Measurements from ENCODE around the gene MRGPRF.

MRGPRF gene

DNA sequence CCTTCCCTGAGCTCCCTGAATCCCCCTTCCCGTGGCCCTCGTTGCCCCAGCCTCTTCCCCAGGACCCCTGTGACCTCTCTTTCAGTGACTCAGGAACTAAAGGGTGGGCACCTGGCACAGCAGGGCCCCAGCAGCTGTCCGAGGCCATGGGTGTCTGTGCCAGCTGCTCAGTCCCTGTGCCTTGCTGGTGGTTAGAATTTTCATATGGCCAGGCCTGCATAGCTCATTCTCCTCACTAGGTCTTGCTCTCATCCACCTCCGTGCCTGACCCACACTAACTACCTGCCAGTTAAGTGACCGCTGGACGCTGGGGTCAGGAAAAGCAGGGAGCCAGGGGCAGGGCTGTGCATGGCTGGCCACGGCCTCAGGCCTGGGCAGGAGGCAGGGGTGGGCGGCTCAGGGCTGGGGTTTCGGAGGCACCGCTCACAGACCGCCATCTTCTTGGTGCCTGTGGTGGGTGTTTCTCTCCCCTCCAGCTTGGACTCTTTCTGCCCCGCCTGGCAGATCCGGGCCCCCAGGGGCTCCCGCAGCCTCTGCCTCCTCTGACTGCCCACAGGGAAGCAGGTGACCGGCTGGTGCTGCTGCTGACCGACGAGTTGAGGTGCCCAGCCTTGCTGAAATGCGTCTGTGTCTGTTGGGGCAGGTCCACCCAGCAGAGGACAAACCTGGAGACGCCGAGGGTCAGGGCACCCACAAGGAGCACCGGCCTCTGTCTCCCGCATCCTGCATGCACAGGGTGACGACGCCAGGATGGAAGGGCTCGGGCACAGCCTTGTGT lies 52.6 kb downstream of the MRGPRF start:
- no peak overlapping the region for H3K4me3 ChIP-seq (ENCODE audit: low read depth, low read length)
- in situ Hi-C loops (cut with HindIII; ENCODE audit: low sequenced_read_pairs) = no loop called here
- TF ChIP-seq, protein P1, sequence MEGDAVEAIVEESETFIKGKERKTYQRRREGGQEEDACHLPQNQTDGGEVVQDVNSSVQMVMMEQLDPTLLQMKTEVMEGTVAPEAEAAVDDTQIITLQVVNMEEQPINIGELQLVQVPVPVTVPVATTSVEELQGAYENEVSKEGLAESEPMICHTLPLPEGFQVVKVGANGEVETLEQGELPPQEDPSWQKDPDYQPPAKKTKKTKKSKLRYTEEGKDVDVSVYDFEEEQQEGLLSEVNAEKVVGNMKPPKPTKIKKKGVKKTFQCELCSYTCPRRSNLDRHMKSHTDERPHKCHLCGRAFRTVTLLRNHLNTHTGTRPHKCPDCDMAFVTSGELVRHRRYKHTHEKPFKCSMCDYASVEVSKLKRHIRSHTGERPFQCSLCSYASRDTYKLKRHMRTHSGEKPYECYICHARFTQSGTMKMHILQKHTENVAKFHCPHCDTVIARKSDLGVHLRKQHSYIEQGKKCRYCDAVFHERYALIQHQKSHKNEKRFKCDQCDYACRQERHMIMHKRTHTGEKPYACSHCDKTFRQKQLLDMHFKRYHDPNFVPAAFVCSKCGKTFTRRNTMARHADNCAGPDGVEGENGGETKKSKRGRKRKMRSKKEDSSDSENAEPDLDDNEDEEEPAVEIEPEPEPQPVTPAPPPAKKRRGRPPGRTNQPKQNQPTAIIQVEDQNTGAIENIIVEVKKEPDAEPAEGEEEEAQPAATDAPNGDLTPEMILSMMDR (IDR thresholded peaks at IDR 0.05; ENCODE audit: low read depth, low read length, missing control alignments) = no peak
- DNase-seq (ENCODE audit: low read depth) = no peak

DNA sequence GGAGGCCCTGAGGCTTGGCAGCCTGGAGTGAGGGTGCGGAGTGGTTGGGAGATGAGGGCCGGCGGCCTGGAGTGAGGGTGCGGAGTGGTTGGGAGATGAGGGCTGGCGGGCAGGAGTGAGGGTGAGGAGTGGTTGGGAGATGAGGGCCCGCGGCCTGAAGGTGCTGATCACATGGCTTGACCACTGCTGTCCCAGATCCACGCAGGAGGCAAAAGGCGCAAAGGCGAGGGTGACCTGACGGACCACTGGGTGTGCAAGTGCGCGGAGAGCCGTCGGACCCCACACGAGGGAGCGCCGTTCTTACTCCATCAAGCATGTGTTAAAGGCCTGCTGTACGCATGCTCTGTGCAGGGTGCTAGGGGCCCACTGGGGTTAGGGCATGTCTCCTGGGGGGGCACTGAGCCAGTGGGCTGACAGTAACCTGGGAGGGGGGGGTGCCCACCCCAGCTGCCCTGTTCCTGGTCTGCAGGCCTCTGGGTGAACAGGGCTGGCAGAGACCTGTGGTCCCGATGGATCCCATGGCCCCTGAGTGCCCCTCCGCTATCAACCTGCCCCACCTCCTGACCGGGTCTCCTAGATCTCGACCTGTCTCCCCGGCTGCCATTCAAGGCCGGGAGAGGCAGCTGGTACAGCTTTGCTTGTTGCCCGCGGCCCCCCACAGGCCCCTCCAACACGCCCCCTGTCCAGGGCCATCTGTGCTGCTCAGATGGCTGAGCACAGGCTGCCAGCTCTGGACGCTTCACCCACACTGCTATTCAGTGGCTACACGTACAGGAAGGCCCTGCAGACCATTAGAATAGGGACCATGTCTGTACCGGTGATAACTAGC lies 53.4 kb downstream of the MRGPRF start:
- in situ Hi-C loops (cut with HindIII; ENCODE audit: low sequenced_read_pairs) = no loop called here
- H3K4me3 ChIP-seq (ENCODE audit: low read depth, low read length) = no peak overlapping the region
- no peak for DNase-seq (ENCODE audit: low read depth)
- TF ChIP-seq, protein P1 (IDR thresholded peaks at IDR 0.05; ENCODE audit: low read depth, low read length, missing control alignments) = no peak

DNA sequence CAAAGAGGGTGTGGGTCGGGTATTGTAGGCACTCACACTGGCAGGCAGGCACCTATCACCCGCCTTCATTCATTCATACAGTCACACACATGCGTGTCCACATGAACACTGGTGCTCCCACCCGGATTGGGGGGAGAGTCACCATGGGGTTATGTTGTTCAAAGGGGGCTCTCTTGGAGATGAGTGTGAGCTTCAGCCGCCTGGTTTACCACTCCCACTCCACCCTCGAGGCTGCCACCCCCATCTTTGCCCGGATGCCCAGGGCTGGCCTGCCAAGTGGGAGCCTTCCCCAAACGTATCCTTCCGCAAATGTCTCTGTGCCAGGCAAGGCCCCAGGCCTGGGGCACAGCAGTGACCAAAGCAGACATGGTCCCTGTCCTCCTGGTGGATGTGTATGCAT lies 54.8 kb downstream of the MRGPRF start:
- no peak for DNase-seq (ENCODE audit: low read depth)

DNA sequence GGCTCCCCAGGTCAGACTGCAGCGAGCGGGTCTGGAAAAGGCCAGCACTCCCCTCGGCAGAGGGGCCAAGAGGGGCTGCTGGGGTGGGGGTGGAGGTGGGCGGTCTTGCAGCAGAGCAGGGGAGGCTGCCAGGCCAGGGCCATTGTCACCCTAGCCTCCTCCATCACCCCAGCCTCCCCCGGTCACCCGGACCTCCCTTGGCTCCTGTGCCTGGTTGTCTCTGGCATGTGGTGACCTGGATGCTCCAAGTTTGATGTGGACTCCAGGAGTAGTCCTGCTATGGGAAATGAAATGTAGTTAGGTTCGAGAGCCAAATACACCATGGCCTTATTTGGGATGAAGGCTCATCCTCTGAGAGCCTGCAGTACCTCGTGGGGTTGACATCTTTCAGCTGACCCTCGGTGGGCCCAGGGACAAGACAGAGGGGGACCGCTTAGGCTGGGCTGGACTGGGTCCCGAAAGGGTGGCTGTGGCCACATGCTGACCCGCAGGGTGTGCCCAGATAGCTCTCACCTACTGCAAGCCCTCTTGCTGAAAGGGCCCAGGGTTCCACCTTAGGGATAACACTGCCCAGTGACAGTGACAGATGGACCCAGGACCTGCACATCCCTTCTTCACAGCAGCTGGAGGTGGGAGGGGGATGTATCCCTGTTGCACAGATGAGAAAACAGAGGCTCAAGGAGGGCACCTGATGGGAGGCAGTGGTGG lies 56.3 kb downstream of the MRGPRF start:
- no peak overlapping the region for H3K4me3 ChIP-seq (ENCODE audit: low read depth, low read length)
- in situ Hi-C loops (cut with HindIII; ENCODE audit: low sequenced_read_pairs) = no loop called here
- DNase-seq (ENCODE audit: low read depth) = no peak
- TF ChIP-seq, protein P1 (IDR thresholded peaks at IDR 0.05; ENCODE audit: low read depth, low read length, missing control alignments) = no peak

More for the DNA sequence above, 54.8 kb downstream of the MRGPRF start:
- TF ChIP-seq, protein P1 (IDR thresholded peaks at IDR 0.05; ENCODE audit: low read depth, low read length, missing control alignments) = no peak
- in situ Hi-C loops (cut with HindIII; ENCODE audit: low sequenced_read_pairs) = no loop called here
- H3K4me3 ChIP-seq (ENCODE audit: low read depth, low read length) = no peak overlapping the region

DNA sequence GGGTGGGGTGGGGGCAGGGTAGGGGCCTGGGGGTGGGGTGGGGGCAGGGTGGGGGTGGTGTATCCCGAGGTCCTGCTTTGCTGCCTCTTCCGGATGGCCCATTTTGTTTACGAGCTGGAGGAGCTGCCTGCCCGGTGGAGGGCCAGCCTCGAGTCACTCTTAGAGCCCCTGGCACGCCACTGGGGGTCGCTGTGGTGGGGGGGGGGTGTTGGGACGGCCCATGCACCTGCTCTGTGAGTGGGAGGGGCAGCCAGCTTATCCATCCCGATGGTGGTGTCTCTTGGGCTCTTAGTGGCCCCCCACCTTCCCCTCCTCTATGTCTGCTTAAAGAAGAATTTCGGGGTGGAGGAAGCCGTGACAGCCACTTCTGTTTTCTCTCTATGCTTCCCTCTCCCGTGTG lies 56.9 kb downstream of the MRGPRF start:
- in situ Hi-C loops (cut with HindIII; ENCODE audit: low sequenced_read_pairs) = no loop called here
- no peak for DNase-seq (ENCODE audit: low read depth)
- H3K4me3 ChIP-seq (ENCODE audit: low read depth, low read length) = no peak overlapping the region
- TF ChIP-seq, protein P1 (IDR thresholded peaks at IDR 0.05; ENCODE audit: low read depth, low read length, missing control alignments) = no peak

DNA sequence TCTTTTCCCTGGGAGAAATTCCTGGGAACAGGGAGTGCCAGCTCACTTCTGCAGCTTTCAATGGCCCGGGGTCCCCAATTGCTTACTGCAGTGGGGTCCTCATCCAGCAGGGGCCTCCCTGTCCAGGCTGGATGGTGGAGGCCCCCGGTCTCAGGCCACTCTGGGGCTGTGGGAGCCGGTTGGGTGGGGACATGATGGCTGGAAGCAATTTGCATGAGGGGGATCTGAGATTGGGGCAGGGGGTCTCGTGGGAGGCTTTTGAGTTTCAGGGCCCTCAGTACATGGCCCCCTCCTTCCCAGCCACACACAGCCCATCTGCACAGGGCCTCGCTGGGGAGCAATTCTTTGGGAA lies 57.5 kb downstream of the MRGPRF start:
- H3K4me3 ChIP-seq (ENCODE audit: low read depth, low read length) = no peak overlapping the region
- in situ Hi-C loops (cut with HindIII; ENCODE audit: low sequenced_read_pairs) = no loop called here
- TF ChIP-seq, protein P1 (IDR thresholded peaks at IDR 0.05; ENCODE audit: low read depth, low read length, missing control alignments) = no peak
- no peak for DNase-seq (ENCODE audit: low read depth)

All from astrocyte of the cerebellum (primary cell).